HCEC 1CT (cell line): ENCODE results near the gene UPK1B.
"Not testable (repeated sequence)": the region's sequence is repeated elsewhere in the genome, so short reads cannot be mapped to it uniquely, and the experiment has no call there.

Experiments
- DNase-seq: peaks from one replicate; pipeline ENCODE4 v3.0.0-alpha.2; 2017

The UPK1B gene

DNA sequence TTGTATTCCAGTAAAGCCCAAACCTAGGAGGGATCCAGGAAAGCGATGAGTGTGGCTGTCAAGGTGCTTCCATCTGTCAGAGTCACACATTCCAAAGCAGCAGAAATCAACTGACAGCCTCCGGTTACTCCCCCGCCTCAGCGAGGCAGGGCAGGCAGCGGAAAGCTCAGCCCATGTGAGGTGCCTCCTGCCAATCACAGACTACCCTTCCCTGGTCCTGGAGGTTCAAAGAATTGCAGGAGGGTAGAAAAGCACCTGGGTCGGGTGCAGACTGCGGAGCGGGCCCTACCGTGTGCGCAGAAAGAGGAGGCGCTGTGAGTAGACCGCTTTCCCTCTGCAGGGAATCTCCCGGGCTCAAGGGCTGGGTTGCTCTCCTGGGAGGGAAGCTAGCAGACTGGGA, at the start of gene UPK1B:
TSS of gene UPK1B (plus strand) at position 274 of the 400 bp plus-strand sequence. CDS start 13,144 bp downstream, outside the sequence.
- no peak for DNase-seq

DNA sequence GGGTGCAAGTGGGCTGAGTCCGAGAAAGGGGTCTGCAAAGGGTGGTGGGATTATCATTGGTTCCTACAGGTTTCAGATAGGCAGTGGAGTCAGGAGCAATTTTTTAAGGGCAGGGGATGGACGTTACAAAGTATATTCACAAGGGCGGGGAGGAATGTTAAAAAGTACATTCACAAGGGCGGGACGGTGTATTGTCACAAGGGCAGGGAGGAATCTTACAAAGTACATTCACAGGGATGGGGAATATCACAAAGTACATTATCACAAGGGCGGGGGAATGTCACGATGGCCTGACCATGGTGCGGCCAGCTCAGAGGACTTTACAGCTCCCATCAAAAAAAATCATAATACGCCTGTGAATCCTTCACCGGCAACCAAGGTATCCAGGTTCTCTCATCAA, 48.1 kb upstream of the UPK1B start:
- DNase-seq: no peak

DNA sequence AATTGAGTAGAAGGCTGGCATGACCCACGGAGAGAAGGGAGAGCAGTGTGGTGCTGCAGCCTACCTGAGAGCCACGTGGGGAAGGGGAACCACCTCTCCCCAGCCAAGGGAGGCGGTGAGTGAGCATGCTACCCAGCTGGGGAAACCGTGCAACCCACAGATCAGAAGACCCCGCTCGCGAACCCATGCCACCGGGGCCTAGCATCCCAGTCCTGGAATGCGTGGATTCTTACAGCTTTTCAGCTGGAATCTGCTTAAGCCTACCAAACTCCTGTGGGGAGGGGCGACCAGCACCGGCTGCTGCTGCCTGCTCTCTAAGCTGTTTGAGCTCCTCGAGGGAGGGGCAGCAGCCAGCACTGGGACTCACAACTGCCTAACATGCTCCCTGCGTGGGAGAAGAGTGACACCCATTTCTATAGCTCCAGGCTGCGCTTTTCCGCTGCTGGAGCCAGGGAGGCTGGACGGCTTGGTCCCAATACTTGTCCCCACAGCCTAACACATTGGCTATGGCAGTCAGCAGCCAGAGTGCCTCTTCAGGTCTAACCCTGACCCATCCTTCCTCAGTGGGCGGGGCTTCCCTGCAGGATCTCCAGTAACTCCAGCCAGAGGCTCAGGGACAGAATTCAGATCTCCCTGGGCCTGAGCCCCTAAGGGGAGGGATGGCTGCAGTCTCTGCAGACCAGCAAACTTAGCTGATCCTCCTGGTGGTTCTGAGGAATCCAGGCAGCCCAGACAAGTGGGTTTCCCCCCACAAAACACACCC, 47.5 kb upstream of the UPK1B start:
- DNase-seq: no peak

DNA sequence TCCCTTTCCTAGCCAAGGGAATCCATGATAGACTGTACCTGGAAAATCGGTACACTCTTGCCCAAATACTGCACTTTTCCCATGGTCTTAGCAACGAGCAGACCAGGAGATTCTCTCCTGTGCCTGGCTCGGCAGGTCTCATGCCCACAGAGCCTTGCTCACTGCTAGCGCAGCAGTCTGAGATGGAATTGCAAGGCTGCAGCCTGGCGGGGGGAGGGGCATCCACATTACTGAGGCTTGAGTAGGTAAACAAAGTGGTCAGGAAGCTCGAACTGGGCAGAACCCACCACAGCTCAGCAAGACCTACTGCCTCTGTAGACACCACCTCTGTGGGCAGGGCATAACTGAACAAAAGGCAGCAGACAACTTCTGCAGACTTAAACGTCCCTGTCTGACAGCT, 43.1 kb upstream of the UPK1B start:
- DNase-seq: not testable (repeated sequence)

DNA sequence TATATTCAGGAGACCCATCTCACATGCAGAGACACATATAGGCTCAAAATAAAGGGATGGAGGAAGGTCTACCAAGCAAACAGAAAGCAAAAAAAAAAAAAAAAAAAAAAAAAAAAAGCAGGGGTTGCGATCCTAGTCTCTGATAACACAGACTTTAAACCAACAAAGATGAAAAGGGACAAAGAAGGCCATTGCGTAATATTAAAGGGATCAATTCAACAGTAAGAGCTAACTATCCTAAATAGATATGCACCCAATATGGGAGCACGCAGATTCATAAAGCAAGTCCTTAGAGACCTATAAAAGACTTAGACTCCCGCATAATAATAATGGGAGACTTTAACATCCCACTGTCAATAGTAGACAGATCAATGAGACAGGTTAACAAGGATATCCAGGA, 41.1 kb upstream of the UPK1B start:
- not testable (repeated sequence) for DNase-seq

DNA sequence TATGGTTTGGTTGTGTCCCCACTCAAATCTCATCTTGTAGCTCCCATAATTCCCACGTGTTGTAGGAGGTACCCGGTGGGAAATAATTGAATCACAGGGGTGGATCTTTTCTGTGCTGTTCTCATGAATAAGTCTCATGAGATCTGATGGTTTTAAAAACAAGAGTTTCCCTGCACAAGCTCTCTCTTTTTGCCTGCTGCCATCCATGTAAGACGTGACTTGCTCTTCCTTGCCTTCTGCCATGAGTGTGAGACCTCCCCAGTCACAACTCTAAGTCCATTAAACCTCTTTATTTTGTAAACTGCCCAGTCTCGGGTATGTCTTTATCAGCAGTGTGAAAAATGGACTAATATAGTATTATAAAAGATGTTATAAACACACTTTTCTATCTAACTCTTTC, 34.0 kb upstream of the UPK1B start:
- not testable (repeated sequence) for DNase-seq

DNA sequence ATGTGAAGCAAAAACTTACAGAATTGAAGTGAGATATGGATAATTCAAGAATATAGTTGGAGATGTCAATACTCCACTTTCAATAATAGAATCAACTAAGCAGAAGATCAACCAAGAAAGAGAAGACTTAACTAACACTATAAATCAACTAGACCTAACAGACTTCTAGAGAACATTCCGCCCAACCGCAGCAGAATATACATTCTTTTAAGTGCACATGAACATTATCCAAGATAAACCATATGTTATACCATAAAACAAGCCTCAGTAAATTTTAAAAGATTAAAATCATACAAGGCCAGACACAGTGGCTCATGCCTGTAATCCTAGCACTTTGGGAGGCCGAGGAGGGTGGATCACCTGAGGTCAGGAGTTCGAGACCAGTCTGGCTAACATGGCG, 32.9 kb upstream of the UPK1B start:
- DNase-seq: no peak

DNA sequence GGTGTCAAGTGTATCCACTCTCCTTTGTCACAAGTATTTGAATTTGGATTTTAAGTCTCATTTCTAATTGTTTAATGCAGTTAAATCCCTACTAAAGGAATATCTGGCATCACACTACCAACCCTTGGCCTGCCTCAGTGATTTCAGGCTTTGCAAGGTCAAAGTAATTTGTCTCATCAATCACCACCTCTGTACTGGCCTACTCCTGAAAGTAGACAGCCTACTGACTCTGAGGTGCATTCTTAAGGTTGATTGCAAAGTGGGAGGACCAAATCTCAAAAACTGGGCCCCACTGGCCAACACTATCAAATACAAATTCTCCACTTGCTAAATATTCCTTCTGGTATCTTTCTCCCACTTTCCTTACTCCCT, 28.3 kb upstream of the UPK1B start:
- no peak for DNase-seq

DNA sequence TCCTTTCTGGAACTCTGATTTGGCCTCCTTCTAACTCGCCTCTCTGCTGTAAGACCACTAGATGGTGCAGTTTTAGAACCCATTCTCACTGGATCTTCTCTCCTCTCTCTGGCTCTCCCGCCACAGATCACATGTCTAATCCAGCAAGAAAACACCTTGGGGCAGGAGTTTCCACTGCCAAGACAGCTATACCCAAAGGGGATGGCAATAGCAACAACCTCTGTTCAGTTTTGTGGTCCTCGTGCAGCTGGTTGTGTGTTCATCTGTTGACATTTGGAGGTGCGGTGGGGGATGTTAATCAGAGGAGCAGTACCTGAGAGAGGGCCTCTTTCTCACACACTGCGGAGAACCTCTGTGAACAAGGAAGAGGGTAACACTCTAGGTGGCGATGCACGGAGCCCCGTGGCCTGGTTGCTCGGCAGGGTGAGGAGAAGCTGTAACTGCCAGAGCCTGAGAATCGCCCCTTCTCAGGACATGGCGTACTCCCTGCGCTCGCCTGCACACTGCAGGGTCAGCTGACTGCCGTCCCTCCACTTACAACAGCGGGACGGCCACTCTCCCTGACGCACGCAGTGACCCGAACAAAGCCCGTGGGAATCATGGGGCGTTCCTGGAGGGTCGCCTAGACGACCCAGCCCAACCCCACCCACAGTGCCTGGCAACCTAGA, 27.8 kb upstream of the UPK1B start, which contains the start of gene TEX55:
TSS of gene TEX55 (plus strand) at position 666 of the 668 bp plus-strand sequence. CDS start 25 bp downstream, outside the sequence.
- DNase-seq: peak; percentile 48

DNA sequence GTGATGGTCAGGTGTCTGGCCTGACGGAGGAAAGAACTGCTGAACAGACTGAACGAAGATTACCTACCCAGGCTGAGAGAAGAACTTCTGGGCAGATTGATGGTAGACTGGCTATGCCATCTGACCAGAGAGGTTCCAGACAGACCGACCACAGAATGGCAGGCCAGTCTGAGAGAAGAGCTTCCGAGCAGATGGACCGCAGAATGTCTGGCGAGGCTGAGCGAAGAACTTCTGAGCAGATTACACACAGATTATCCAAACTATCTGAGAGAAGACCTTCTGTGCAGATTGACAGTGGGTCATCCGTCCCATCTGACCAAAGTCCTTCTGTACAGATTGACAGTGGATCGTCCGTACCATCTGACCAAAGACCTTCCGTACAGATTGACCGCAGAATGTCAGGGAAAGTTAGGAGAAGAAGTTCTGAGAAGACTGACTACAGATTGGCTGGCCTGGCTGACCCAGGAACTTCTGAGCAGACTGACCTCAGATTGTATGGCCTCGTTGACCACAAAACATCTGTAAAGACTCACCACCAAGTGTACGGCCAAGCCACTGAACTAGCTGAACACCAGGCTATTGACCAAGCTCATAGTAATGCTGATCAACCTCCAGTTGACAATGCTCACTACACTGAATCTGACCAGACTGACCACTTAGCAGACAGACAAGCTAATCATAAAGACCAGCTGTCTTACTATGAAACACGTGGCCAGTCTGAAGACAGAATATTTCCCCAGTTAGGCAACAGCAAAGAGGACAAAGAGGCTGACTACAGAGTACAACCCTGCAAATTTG, 26.6 kb upstream of the UPK1B start:
- no peak for DNase-seq

DNA sequence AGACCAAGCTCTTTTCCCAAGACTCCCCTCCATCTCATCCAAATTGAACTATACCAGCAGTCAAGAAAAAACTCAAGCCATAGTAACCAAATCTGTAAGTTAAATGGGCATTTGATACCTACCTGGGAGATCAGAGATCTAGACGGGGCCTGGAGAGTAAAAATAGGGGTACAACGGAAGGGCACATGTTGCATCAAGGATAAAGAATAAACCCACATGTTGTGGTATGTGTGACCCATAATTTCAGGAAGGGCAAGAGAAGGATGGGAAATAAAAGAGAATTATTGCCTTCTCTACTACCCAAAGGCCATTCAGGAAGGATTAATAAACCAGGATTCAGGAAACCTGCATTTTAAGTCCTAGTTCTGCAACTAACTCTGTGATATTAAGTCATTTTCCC, 25.9 kb upstream of the UPK1B start:
- DNase-seq: no peak

DNA sequence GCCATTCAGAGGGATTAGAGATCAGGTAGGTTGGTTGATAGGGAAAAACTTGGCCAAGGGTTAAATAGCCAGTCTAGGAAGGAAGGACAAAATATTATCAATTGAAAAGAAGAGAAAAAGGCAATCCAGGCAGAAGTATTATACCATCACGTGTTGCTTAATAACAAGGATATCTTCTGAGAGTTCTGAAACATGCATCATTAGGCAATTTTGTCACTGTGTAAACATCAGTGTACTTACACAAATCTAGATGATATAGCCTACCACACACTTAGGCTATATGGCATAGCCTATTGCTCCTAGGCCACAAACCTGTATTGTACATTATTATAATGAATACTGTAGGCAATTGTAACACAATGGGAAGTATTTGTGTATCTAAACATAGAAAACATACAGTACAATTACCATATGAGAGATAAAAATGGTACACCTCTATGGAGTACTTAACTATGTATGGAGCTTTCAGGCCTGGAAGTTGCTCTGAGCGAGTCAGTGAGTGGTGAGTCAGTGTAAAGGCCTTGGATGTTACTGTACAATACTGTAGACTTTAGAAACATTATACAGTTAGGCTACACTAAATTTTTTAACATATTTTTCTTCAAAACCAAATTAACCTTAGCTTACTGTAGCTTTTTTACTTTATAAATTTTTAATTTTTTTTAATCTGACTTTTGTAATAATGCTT, 24.8 kb upstream of the UPK1B start:
- peak; percentile 56 for DNase-seq

DNA sequence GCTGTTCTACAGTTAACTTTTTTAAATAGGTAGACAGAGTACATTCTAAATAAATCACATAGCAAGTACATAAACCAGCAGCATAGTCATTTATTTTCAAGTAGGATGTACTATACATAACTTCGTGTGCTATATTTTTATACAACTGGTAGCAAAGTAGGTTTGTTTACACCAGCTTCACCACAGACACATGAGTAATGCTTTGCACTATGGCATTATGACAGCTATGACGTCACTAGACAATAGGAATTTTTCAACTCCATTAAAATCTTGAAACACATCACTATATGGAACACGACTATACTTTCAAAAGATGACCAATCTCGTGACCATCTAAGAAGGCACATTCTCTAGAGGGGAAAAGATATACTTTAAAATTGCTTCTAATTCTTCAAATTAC, 23.9 kb upstream of the UPK1B start:
- DNase-seq: peak; percentile 75

DNA sequence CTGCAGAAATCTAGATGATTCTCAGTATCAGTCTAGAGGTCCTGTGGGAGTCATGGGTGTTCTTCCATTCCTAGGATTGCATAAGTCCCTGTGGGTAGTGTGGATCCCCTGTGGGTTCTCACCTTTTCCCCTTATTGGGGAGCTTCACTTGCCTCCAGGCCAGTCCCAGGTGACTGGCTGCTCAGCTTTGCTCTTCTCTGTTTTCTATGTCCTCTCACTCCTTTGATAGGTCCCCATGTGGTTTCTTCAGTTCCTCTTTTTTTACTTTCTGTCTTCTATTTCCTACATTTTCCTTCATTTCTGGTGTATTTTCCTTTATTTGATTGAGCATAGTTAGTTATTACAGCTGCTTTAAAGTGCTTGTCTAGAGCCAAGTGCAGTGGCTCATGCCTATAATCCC, 16.5 kb upstream of the UPK1B start:
- DNase-seq: no peak

DNA sequence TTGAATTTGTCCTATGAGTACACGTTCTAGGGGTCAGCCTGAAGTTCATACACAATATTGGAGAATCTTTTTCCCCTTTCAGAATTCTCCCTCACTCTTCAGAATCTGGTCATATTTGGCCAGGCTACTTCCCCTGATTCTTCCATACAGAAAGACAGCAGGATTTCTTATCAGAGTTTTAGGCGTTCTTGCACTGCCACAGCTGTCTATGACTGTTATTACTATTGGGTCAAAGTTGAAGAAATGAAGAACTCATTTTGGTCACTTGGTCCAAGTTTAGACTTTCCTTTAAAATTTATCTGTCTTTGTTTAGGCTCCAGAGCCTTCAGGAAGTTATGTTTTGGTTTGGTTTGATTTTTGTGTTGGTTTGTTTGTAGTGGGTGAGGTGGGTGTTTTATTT, 15.4 kb upstream of the UPK1B start:
- DNase-seq: no peak

DNA sequence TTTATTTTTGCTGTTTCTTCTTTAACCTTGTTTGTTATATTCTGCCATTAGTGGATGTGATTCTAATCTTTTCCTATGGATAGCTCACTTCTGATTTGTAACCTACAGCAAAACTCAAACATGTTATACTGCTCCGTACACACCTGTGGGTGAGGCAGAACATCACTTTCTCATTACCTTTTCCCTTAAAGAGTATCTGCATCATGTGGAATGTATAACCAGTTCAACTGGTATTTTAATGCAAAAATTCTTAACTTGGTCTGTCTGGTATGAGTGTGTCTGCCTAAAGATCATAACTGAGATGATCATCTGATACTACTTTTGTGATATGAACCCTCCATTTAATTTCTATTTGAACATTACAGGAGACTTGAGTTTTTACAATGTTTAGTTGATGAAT, 13.0 kb upstream of the UPK1B start:
- no peak for DNase-seq

DNA sequence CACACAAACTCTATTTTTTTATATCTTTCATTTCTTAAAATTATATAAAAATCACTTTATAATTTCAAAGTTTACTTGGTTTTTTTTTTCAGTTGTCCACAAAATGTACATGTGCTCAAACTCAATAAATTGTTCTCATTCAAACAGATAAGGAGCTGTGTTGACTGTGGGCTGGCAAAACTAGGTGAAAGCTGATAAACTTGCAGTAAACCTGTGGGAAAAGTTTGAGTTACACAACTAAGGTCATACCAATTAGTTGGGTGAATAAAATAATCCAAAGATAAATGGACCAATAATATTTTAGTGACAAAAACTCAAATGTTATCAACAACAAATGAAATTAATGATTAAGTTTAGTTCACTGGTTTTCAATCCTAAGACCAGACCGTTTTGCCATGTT, 12.6 kb upstream of the UPK1B start:
- no peak for DNase-seq

DNA sequence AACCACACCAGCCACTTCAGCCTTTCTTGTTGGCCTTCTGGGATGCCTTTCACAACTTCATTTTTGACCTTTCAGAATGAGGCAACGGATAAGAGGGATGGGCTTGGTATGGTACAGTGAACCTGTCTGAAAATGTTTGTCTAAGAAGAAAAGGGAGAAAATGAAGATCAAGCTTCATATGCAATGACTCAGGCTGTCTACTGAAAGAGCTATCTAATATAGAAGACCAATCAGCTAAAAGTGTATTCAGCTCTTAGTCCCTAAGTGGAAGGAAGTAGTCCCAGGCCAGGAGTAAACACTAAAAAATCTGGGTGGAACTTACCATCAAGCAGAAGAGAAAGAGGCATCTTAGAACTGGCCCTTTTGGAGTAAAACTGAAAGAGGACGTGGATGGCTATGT, 12.2 kb upstream of the UPK1B start:
- no peak for DNase-seq

DNA sequence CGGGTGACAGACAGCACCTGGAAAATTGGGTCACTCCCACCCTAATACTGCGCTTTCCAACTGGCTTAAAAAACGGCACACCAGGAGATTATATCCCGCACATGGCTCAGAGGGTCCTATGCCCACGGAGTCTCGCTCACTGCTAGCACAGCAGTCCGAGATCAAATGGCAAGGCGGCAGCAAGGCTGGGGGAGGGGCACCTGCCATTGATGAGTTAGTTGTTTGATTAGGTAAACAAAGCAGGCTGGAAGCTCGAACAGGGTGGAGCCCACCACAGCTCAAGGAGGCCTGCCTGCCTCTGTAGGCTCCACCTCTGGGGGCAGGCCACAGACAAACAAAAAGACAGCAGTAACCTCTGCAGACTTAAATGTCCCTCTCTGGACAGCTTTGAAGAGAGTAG, 8.7 kb upstream of the UPK1B start:
- DNase-seq: not testable (repeated sequence)

DNA sequence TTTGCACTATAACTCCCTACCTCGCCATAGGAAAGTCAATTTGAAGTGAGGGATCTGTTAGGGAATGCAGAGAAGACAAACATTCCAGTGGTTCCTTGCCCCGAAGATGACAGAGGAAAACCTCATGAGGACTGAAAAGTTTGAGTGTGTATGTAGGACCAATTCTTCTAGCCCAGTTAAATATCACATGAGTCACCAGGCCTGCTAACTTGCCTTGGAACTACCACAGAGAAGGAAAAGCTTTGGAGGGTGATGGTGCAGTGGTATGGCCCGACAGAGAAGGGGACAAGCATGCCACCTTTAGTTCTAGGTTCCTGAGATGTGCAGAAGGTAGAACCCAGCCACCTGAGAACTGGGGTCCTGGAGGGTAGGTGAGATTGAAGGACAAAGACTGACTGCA, 2.6 kb upstream of the UPK1B start:
- no peak for DNase-seq

DNA sequence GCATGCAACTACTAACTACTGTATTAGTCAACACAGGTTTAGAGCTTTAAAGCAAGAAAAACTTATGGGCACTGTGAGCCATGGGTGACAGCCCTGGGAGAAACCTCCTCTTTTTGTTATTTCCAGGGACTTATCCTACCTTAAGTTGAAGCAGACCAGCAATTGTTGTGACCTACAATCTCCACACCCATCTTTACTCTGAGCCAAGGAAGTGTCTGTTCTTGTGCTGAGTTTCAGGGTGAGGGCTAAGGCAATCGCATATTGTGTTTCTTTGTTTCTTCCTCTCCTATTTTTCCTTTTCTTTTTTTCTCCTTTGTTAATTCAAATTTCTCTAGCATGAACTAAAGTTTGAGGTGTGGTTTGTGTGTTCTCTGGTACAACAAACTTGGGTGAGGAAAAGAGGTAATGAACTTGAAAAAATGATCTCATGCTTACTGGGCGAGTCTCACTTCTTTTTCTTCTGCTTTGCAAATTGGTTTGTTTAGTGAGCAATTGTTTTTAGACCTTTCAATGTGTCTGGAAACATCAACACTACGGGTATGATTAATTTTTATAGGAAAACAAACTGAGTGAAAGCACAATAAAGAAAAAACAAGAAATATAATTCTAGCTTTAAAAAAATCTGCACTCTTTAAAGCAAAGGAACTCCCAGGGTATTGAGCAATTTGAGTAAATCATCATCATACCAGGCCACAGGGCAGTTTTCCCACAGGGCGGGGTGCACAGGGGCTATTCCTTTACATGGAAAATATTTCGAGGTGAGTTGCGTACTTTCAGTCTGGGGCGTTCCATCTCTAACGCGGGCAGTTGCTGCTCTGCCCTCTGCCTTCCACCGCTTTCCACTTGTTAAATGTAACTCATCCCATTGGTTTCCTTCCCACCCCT, 2.7 kb downstream of the UPK1B start:
- DNase-seq: peak; percentile 16

DNA sequence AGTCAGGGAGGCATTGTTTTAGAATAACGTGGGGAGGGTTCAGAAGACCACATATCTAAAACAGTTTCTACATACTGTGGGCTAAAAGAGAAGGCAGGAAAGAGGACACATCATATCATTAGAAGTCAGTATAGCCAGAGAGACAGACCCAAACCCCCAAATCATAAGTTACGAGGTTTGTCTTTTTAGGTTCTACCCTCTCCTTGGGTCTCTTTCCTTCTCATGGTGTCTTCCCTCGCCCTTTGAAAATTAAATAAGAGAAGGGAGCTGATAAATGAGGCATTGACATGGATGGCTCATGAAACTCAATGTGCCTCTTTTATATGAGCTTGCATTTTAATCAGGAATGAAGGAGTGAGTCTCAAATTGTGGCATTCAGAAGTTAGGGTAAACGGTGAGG, 3.4 kb downstream of the UPK1B start:
- DNase-seq: no peak
